NK-92 (cell line): ENCODE measurements around the gene CCDC192.
"Not testable (repeated sequence)": the region's sequence is repeated elsewhere in the genome, so short reads cannot be mapped to it uniquely, and the experiment has no call there.

ENCODE experiments used
- DNase-seq: peaks from one replicate; lab custom pipeline; 2025; ENCODE audit not compliant: unreplicated experiment; lab: John Stamatoyannopoulos, UW

The CCDC192 gene

DNA sequence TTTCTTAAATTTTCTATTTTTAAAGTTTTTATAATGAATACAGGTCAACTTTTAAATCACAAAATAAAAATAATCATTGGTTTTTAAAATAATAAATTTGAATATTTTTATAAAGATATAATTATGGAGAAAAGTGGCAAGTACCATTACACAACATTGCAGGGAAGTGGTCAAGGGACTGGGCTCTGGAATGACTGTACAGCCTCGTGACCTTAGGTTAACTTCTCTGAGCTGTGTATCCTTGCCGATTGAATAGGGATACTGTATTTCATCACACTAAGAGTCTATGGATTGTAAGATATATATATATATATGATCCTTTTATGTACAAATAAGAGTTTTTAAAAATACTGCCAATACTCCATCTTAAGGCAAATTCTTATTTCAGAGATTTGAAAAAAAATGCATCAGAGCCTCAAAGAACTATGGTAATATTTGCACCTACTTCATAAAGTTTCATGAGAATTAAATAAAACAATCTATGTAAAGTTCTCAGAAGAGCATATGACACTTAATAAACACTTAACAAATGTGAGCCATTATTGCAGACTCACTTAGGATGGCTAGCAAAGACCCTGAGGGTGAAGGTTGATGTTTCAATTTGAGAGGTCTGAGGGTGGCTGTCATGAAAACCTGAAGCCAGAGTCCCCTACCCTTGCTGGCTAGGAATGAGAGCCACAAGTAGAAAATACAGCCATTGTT lies 136.5 kb downstream of the CCDC192 start:
- DNase-seq, result no peak

DNA sequence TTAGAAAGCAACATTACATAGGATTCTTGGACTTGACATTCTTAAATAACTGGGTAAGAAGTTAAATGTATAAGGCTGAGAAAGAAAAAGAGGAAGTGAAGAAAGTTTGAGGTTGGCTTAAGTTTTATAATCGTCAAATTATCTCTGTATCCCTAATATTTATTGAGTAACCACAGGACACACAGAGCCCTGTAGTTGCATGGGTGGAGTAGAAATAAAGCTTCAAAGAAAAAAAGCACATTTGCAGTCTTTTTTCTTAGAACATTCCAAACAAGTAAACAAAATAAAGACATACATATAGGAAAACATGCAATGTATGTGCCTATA lies 137.0 kb downstream of the CCDC192 start:
- no peak for DNase-seq

DNA sequence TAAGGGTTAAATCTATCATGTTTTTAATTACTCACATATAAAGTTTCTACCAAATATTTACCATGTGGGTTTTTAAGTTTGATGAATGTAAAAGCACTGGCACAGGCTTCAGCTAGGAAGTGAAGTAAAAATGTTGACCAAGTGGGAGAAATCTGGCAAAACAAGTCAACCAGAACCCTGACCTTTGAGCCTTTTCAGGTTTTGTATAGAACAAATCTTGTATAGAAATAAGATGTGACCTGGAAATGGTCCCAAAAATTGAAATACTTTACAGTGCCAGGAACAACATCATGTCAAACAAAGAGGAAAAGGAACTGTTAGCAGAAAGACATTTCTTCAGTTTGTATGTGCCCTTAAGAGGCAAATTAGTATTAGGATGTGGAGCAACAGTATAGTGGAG lies 137.6 kb downstream of the CCDC192 start:
- no peak for DNase-seq

GRCh38 chr5:127844581-127845021 lies 141.4 kb downstream of the CCDC192 start:
- no peak for DNase-seq

DNA sequence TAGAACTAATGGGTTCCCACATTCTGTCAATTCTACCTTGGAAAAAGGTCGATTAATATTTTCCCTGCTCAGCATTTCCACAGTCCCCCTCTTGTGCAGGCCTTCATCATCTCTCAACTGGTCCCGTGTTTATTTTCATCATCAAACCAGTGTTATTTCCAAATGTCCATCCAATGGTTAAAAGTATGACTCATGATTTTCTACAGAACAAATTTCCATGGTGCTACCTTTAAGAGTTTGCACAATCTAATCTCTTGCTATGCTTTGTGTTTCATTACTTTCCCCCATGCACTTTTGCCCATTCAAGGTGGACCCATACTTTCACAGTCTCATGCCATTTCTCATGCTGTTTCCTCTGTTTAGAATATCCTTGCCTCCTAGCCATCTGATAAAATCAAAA lies 143.7 kb downstream of the CCDC192 start:
- no peak for DNase-seq

GRCh38 chr5:127847641-127848040 lies 144.4 kb downstream of the CCDC192 start:
- DNase-seq, result not testable (repeated sequence)

- DNase-seq, result no peak
Measured at GRCh38 chr5:127848098-127848497, 144.9 kb downstream of the CCDC192 start.

- DNase-seq, result no peak
Measured at GRCh38 chr5:127849408-127849807, 146.2 kb downstream of the CCDC192 start.

- DNase-seq, result no peak
Measured at GRCh38 chr5:127849891-127850290, 146.7 kb downstream of the CCDC192 start.

GRCh38 chr5:127851964-127852363 lies 148.8 kb downstream of the CCDC192 start:
- no peak for DNase-seq

- DNase-seq, result no peak
Measured at GRCh38 chr5:127854520-127854919, 151.3 kb downstream of the CCDC192 start.

DNA sequence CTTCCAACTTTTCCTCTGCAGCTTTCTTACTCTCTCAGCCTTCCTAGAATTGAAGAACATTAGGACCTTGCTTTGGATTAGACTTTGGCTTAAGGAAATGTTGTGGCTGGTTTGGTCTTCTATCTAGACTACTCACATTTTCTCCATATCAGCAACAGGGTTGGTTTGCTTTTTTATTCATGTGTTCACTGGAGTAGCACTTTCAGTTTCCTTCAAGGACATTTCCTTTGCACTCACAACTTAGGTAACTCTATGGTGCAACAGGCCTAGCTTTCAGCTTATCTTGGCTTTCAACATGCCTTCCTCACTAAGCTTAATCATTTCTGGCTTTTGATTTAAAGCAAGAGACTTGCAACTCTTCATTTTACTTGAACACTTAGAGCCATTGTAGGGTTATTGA lies 153.1 kb downstream of the CCDC192 start:
- no peak for DNase-seq

- DNase-seq, result no peak
Measured at GRCh38 chr5:127858116-127858784, 155.1 kb downstream of the CCDC192 start.

GRCh38 chr5:127860291-127860690 lies 157.1 kb downstream of the CCDC192 start:
- DNase-seq, result no peak

DNA sequence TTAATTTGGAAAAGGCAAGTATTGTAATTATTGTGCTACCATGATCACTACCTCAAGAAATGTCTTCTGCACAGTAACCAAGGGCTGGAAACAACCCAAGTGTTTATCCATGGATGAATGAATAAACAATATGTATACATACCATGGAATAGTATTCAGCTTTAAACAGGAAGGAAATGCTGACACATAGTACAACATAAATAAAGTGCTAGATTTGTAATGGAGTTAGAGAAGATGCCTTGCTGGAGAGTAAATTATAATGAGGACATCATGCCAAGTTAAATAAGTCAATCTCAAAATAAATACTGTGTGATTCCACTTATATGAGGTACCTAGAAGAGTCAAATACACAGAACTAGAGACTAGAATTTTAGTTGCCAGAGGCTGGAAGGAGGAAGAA lies 160.0 kb downstream of the CCDC192 start:
- no peak for DNase-seq

GRCh38 chr5:127863610-127864395 lies 160.6 kb downstream of the CCDC192 start:
- no peak for DNase-seq

- DNase-seq, result no peak
Measured at GRCh38 chr5:127864511-127864910, 161.3 kb downstream of the CCDC192 start.

- no peak for DNase-seq
Measured at GRCh38 chr5:127865273-127865672, 162.1 kb downstream of the CCDC192 start.

- DNase-seq, result no peak
Measured at GRCh38 chr5:127867022-127867783, 164.0 kb downstream of the CCDC192 start.

DNA sequence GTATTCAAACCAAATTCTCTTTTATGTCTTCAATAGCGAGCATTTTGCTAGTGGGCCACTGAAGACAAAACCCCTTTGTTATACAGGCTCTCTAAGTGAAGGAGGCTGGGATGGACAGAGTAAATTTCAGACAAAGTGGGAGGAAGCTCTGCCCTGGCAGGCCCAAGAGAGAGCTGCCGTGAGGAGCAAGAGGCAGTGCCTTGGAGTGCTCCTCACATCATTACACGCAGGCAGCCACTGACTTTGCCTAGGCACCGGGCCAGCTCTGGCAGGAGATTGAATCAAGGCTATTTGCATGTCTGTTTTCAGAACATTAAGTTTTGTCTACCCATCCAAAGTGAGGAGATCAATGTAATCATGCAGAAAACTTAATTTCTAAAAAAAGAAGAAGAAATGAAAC lies 167.7 kb downstream of the CCDC192 start:
- no peak for DNase-seq

- no peak for DNase-seq
Measured at GRCh38 chr5:127871503-127872153, 168.4 kb downstream of the CCDC192 start.
